Naive thymus-derived CD4-positive, alpha-beta T cell (primary cell): ENCODE results near the gene RAD52. TPM values are rescaled to one million over a fixed set of nuclear protein-coding genes. Genes with fewer than 3 reads are reported as not detected.

ENCODE experiments used
- ATAC-seq: fragments of 150-1000 bp; cut with Tn5 transposase; 2 replicates; pipeline ENCODE4 v1.10.0; 2021; ENCODE audit warnings: mild to moderate bottlenecking, moderate library complexity
- CTCF ChIA-PET: fragments of 350-600 bp; sonication (Branson Sonifier 250); formaldehyde crosslinking; loops from one replicate; lab custom pipeline; 2021; ENCODE audit warnings: antibody characterized with exemption; lab: Charles Lee
- POLR2A ChIA-PET: fragments of 350-600 bp; sonication (Branson Sonifier 250); formaldehyde crosslinking; loops from one replicate; lab custom pipeline; 2021; ENCODE audit warnings: antibody characterized with exemption, inconsistent platforms; lab: Charles Lee
- DNase-seq, 9 donors: peaks; one replicate each; pipeline versions ENCODE4 v3.0.0 to v3.0.0-alpha.2; 2020 to 2022; ENCODE audit warnings: mixed read lengths in 1 of 9
- H3K27ac ChIP-seq: one replicate; pipeline ENCODE4 v1.7.0; 2013; ENCODE audit warnings: mild to moderate bottlenecking, low read depth, low read length, moderate library complexity
- H3K27me3 ChIP-seq, 2 donors: one replicate each; pipeline ENCODE4 v1.7.0; 2013; ENCODE audit warnings: low read length in 2 of 2, mild to moderate bottlenecking in 2 of 2, moderate library complexity in 2 of 2; ENCODE audit not compliant: control insufficient read depth in 2 of 2, insufficient read depth in 2 of 2
- H3K36me3 ChIP-seq, 3 experiments: 1 replicate in 2 of 3; 2 replicates in 1 of 3; pipeline ENCODE4 v1.7.0; 2013; ENCODE audit warnings: low read length in 3 of 3, mild to moderate bottlenecking in 3 of 3, moderate library complexity in 1 of 3; ENCODE audit not compliant: insufficient read depth in 3 of 3, control insufficient read depth in 2 of 3
- H3K4me1 ChIP-seq, 2 donors: one replicate each; pipeline ENCODE4 v1.7.0; 2013; ENCODE audit warnings: low read length in 2 of 2, mild to moderate bottlenecking in 2 of 2, moderate library complexity in 1 of 2; ENCODE audit not compliant: control insufficient read depth in 2 of 2, insufficient read depth in 2 of 2
- H3K4me3 ChIP-seq: 2 replicates; pipeline ENCODE4 v1.7.0; 2013; ENCODE audit warnings: mild to moderate bottlenecking, low read length
- H3K9me3 ChIP-seq, 3 experiments: 1 replicate in 2 of 3; 2 replicates in 1 of 3; pipeline ENCODE4 v1.7.0; 2013; ENCODE audit warnings: low read length in 3 of 3; ENCODE audit not compliant: control insufficient read depth in 2 of 3
- H3K27ac Mint-ChIP-seq, 9 donors: one replicate each; pipeline ENCODE4 v1.8.0; 2020 to 2022; ENCODE audit warnings: mixed read lengths in 9 of 9, mild to moderate bottlenecking in 8 of 9, moderate library complexity in 5 of 9, inconsistent platforms in 2 of 9
- H3K27me3 Mint-ChIP-seq, 5 donors: one replicate each; pipeline ENCODE4 v1.8.0; 2021 to 2022; ENCODE audit warnings: mixed read lengths in 5 of 5, mild to moderate bottlenecking in 1 of 5
- H3K36me3 Mint-ChIP-seq, 5 donors: one replicate each; pipeline ENCODE4 v1.8.0; 2020 to 2022; ENCODE audit warnings: mixed read lengths in 5 of 5, mild to moderate bottlenecking in 3 of 5, inconsistent platforms in 1 of 5
- H3K4me1 Mint-ChIP-seq, 7 donors: one replicate each; pipeline ENCODE4 v1.8.0; 2020 to 2022; ENCODE audit warnings: mixed read lengths in 7 of 7, mild to moderate bottlenecking in 3 of 7, inconsistent platforms in 1 of 7
- H3K4me3 Mint-ChIP-seq, 10 donors: one replicate each; pipeline ENCODE4 v1.8.0; 2020 to 2022; ENCODE audit warnings: mild to moderate bottlenecking in 10 of 10, mixed read lengths in 10 of 10, moderate library complexity in 6 of 10, inconsistent platforms in 2 of 10
- H3K9me3 Mint-ChIP-seq, 11 donors: one replicate each; pipeline ENCODE4 v1.8.0; 2020 to 2022; ENCODE audit warnings: mixed read lengths in 11 of 11, mild to moderate bottlenecking in 4 of 11, inconsistent platforms in 1 of 11, moderate library complexity in 1 of 11
- intact Hi-C, 2 donors: fragments of 100-400 bp; cut with micrococcal nuclease; formaldehyde crosslinking; loops; one replicate each; pipeline ENCODE4 v1.15.1; 2023
- polyA plus RNA-seq, 2 donors: library from polyadenylated mRNA; unstranded; fragments of 300-500 nt; fragmentation: Illumina TruSeq; gene quantifications; one replicate each; pipeline ENCODE4 v1.2.3, GENCODE V29; 2021
- total RNA-seq, 6 experiments: library from RNA in 5 of 6; stranded (reverse) in 5 of 6; gene quantifications; 1 replicate in 5 of 6; 2 replicates in 1 of 6; pipeline ENCODE4 v1.2.3 and lab custom pipeline; 2021 to 2026

Gene RAD52
- total and polyA plus RNA-seq, 7 experiments from 2014 or later = 2.8 to 34.9 (median 17.8) TPM

DNA sequence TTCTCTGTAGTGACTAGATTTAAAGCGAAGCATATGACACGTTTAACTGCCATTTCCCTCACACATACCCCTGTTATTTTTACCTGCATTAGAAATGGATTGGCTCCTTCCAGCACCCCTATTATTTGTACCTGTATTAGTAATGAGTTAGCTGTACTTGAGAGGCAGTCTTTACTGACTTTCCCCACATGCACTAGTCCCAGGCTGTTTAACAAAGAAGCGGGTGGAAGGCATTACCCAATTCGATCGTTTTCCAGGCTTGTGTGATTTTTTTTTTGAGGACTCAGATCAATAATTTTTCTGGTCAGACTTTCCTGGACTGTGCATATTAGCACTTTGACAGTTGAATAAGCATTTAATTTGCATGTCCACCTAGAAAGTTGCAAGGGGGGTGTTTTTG is 46.4 kb downstream of the RAD52 start:
- Histone ChIP-seq H3K4me1 (peaks cover 0 to 7% of the 10 kb centered on the region in 2 donors), H3K4me3 (no peak overlapping the region), H3K27me3 (no peaks in the 10 kb centered on the region), H3K36me3 (peaks cover 26 to 91% (median 53%) of the 10 kb centered on the region in 3 experiments), H3K9me3 (no peaks in the 10 kb centered on the region), H3K27ac (peak overlapping the region; percentile 9)
- DNase-seq = no peak
- CTCF ChIA-PET = no interaction called here
- Mint-ChIP-seq H3K27ac (peak overlapping the region in 8 of 9 donors; percentile 28 to 85 (median 74)), H3K27me3 (no peaks in the 10 kb centered on the region), H3K4me3 (no peak overlapping the region), H3K36me3 (peaks cover 11 to 55% (median 39%) of the 10 kb centered on the region in 5 donors), H3K9me3 (no peaks in the 10 kb centered on the region), H3K4me1 (peaks cover 6 to 47% (median 35%) of the 10 kb centered on the region in 7 donors)
- intact Hi-C loops = loop anchor here in 1 of 2 donors (10.0 kb wide), 1 partner anchor 192 kb away; no protein-coding TSS in a partner anchor
- no peak for ATAC-seq
- POLR2A ChIA-PET = no interaction called here

DNA sequence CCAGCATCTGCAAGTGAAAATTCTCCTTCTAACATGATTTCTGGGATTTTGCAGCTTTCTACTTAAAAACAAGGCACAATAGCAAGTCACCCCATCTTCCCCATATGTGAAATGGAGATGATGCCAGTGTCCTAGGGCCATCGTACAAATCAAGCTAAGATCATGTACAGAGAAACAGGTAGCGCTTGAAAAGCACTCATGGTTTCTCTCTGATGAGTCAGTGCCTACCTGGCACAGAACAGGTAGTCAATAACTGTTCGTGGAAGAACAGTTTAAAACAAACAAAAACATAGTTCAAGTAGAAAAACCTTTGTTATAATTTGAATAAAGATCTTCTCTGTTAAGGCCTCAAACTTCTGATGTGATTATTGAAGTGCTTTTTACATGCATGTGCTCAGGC is 46.9 kb downstream of the RAD52 start:
- no peak overlapping the region for H3K27ac ChIP-seq
- DNase-seq (no peak), ATAC-seq (no peak)
- ChIA-PET POLR2A (no interaction called here), CTCF (no interaction called here)
- H3K4me1 ChIP-seq = peaks cover 0 to 7% of the 10 kb centered on the region in 2 donors
- H3K27me3 Mint-ChIP-seq = no peaks in the 10 kb centered on the region
- H3K4me3 Mint-ChIP-seq = no peak overlapping the region
- no peaks in the 10 kb centered on the region for H3K9me3 ChIP-seq
- H3K9me3 Mint-ChIP-seq = no peaks in the 10 kb centered on the region
- H3K4me1 Mint-ChIP-seq = peaks cover 6 to 43% (median 35%) of the 10 kb centered on the region in 7 donors
- H3K27me3 ChIP-seq = no peaks in the 10 kb centered on the region
- peaks cover 26 to 91% (median 51%) of the 10 kb centered on the region in 3 experiments for H3K36me3 ChIP-seq
- intact Hi-C loops = loop anchor here in 1 of 2 donors (10.0 kb wide), 1 partner anchor 192 kb away; no protein-coding TSS in a partner anchor
- peaks cover 7 to 57% (median 38%) of the 10 kb centered on the region in 5 donors for H3K36me3 Mint-ChIP-seq
- H3K4me3 ChIP-seq = no peak overlapping the region
- H3K27ac Mint-ChIP-seq = peak overlapping the region in 8 of 9 donors; percentile 28 to 85 (median 74)

DNA sequence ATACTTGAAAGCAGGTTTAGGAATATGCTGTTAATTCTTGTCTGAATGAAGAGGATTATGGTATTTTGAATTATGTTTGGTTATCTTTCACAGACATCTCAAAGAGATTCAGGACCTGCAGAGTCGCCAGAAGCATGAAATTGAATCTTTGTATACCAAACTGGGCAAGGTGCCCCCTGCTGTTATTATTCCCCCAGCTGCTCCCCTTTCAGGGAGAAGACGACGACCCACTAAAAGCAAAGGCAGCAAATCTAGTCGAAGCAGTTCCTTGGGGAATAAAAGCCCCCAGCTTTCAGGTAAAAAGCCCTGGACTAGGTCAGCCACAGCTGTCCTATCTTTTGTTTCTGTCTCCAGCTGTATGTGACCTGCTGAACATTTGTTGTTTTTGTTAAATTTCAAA is 52.1 kb downstream of the RAD52 start:
- intact Hi-C loops = no loop called here
- H3K27ac Mint-ChIP-seq = peak overlapping the region in 4 of 9 donors; percentile 14 to 61 (median 33)
- H3K36me3 Mint-ChIP-seq = peaks cover 7 to 50% (median 30%) of the 10 kb centered on the region in 5 donors
- POLR2A ChIA-PET = no interaction called here
- H3K36me3 ChIP-seq = peaks cover 23 to 82% (median 45%) of the 10 kb centered on the region in 3 experiments
- no peak overlapping the region for H3K27ac ChIP-seq
- ATAC-seq (no peak), DNase-seq (no peak)
- H3K4me3 ChIP-seq = no peak overlapping the region
- CTCF ChIA-PET = no interaction called here
- no peaks in the 10 kb centered on the region for H3K27me3 ChIP-seq
- no peaks in the 10 kb centered on the region for H3K4me1 ChIP-seq
- no peaks in the 10 kb centered on the region for H3K9me3 ChIP-seq
- H3K9me3 Mint-ChIP-seq = no peaks in the 10 kb centered on the region
- H3K4me3 Mint-ChIP-seq = no peak overlapping the region
- H3K27me3 Mint-ChIP-seq = no peaks in the 10 kb centered on the region
- peaks cover 0 to 6% (median 0%) of the 10 kb centered on the region in 7 donors for H3K4me1 Mint-ChIP-seq

DNA sequence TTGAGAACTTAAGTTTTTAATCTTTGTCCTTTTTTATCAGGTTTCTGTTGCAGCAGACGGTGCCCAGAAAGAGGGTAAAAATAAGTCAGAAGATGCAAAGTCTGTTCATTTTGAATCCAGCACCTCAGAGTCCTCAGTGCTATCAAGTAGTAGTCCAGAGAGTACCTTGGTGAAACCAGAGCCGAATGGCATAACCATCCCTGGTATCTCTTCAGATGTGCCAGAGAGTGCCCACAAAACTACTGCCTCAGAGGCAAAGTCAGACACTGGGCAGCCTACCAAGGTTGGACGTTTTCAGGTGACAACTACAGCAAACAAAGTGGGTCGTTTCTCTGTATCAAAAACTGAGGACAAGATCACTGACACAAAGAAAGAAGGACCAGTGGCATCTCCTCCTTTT is 53.5 kb downstream of the RAD52 start:
- POLR2A ChIA-PET = interaction anchor here (0.8 to 1.5 kb wide), 2 partner anchors 9 to 37 kb away, joined by 3 read pairs; no protein-coding TSS in a partner anchor
- H3K36me3 ChIP-seq = peaks cover 15 to 72% (median 37%) of the 10 kb centered on the region in 3 experiments

DNA sequence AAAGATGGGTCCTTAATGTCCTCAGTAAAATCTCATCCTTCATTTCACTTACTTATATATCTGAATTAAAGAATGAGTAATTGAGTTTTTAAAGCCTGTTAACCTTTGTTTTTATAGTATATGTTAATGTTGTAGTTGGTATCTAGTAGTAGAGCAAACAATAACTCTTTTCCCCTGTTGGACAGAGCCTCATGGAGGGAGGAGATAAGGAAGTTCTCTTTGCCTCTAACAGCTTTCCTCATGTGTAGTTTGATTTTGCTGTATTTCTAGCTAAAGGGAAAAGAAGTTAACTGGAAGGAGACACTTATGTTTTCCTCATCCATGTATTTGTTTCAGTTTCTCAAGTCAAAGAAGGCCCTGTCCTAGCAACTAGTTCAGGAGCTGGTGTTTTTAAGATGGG is 55.3 kb downstream of the RAD52 start:
- Histone ChIP-seq H3K9me3 (no peaks in the 10 kb centered on the region), H3K27me3 (no peaks in the 10 kb centered on the region), H3K36me3 (peaks cover 23 to 67% (median 29%) of the 10 kb centered on the region in 3 experiments), H3K27ac (no peak overlapping the region), H3K4me1 (no peaks in the 10 kb centered on the region), H3K4me3 (no peak overlapping the region)
- ChIA-PET CTCF (no interaction called here), POLR2A (interaction anchor here (1.5 kb wide), 1 partner anchor 35 kb away, joined by 3 read pairs; no protein-coding TSS in a partner anchor)
- Mint-ChIP-seq H3K9me3 (no peaks in the 10 kb centered on the region), H3K4me1 (peaks cover 0 to 6% (median 0%) of the 10 kb centered on the region in 7 donors), H3K27ac (peak overlapping the region in 1 of 9 donors; percentile 10), H3K36me3 (peaks cover 5 to 39% (median 22%) of the 10 kb centered on the region in 5 donors), H3K27me3 (no peaks in the 10 kb centered on the region), H3K4me3 (no peak overlapping the region)
- no peak for ATAC-seq
- DNase-seq = no peak
- intact Hi-C loops = no loop called here

More for the DNA sequence above, 53.5 kb downstream of the RAD52 start:
- CTCF ChIA-PET = no interaction called here
- no peaks in the 10 kb centered on the region for H3K27me3 Mint-ChIP-seq
- no peaks in the 10 kb centered on the region for H3K27me3 ChIP-seq
- no peak for DNase-seq
- H3K9me3 ChIP-seq = no peaks in the 10 kb centered on the region
- no peaks in the 10 kb centered on the region for H3K9me3 Mint-ChIP-seq
- H3K36me3 Mint-ChIP-seq = peaks cover 5 to 44% (median 22%) of the 10 kb centered on the region in 5 donors
- no peak overlapping the region for H3K4me3 ChIP-seq
- no peak overlapping the region for H3K4me3 Mint-ChIP-seq
- no peak for ATAC-seq
- intact Hi-C loops = no loop called here
- H3K4me1 ChIP-seq = no peaks in the 10 kb centered on the region
- H3K27ac Mint-ChIP-seq = peak overlapping the region in 1 of 9 donors; percentile 30
- peaks cover 0 to 6% (median 0%) of the 10 kb centered on the region in 7 donors for H3K4me1 Mint-ChIP-seq
- H3K27ac ChIP-seq = no peak overlapping the region

DNA sequence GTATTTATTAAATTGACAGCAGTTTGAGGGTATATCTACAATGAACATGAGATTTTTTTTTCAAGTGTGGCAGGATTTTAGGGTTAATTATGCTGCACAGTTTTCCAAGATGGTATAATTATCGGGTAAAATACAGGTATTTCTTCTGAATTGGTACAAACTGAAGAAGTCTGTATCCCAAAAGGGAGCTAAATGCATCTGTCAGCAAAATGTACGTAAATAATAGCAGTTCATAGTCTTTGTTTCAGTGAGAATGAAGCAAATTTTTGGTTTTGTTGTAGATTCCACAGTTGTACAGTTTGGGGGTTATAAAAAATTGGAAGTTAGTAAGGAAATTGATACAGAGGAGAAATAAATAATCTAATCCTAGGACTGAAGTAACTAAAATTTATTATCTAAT is 63.3 kb downstream of the RAD52 start:
- ChIA-PET POLR2A (interaction anchor here (1.0 kb wide), 1 partner anchor 135 kb away, joined by 3 read pairs; no protein-coding TSS in a partner anchor), CTCF (interaction anchor here (0.7 kb wide), 1 partner anchor 283 kb away, joined by 3 read pairs; no protein-coding TSS in a partner anchor)
- no peaks in the 10 kb centered on the region for H3K27me3 Mint-ChIP-seq

More for the DNA sequence above, 63.3 kb downstream of the RAD52 start:
- H3K4me3 Mint-ChIP-seq = no peak overlapping the region
- ATAC-seq (no peak), DNase-seq (no peak)
- H3K27ac ChIP-seq = no peak overlapping the region
- H3K9me3 Mint-ChIP-seq = peaks cover 0 to 2% (median 0%) of the 10 kb centered on the region in 11 donors
- H3K4me1 Mint-ChIP-seq = no peaks in the 10 kb centered on the region
- no peak overlapping the region for H3K4me3 ChIP-seq
- H3K36me3 Mint-ChIP-seq = peaks cover 15 to 63% (median 41%) of the 10 kb centered on the region in 5 donors
- intact Hi-C loops = no loop called here
- peaks cover 47 to 89% (median 65%) of the 10 kb centered on the region in 3 experiments for H3K36me3 ChIP-seq
- no peaks in the 10 kb centered on the region for H3K4me1 ChIP-seq
- no peaks in the 10 kb centered on the region for H3K27me3 ChIP-seq
- H3K27ac Mint-ChIP-seq = peak overlapping the region in 2 of 9 donors; percentile 39 to 62
- no peaks in the 10 kb centered on the region for H3K9me3 ChIP-seq
